GM18526 (cell line): ENCODE measurements around the gene CYB561A3.

Experiments
- POLR2A ChIP-seq: IDR thresholded peaks from 3 replicates; pipeline ENCODE4 v1.6.1; 2011; ENCODE audit not compliant: insufficient read length; ENCODE audit errors: extremely low read depth

The CYB561A3 gene

DNA sequence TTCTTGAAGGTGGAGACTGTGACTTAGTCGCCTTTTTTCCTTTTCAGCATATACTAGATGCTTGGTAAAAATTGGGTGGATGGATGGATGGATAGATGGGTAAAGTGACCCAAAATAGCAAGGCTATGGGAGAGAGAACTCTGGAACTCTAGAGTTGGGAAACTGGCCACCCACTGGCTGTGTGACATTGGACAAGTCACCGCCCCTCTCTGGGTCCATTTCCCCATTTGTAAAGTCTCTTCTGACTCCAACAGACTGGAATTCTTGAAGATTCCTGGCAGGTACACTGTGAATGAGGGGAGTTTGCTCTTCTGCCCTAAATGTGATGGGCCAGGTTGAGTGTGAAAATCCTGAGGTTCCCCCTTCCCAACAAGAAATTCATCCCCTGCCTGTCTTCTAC is 20.7 kb downstream of the CYB561A3 start:
- no peak for TF ChIP-seq POLR2A

DNA sequence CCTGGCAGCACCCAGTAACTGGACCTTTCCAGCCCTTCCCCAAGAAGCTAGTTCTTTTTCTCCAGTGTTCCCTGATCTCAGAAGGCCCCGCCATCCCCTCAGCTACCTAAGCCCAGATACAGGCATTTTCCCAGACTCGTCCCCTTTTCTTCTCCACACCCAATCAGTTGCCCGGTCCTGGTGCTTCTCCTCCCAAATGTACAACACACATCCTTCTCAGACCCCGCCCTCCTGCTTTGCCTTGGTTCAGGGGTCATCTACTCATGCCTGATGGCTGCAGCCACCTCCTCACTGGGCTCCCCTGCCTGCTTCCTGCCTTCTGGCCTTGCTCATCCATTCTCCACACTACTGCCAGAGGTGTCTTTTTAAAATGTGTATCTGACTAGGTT is 22.2 kb downstream of the CYB561A3 start:
- no peak for TF ChIP-seq POLR2A

DNA sequence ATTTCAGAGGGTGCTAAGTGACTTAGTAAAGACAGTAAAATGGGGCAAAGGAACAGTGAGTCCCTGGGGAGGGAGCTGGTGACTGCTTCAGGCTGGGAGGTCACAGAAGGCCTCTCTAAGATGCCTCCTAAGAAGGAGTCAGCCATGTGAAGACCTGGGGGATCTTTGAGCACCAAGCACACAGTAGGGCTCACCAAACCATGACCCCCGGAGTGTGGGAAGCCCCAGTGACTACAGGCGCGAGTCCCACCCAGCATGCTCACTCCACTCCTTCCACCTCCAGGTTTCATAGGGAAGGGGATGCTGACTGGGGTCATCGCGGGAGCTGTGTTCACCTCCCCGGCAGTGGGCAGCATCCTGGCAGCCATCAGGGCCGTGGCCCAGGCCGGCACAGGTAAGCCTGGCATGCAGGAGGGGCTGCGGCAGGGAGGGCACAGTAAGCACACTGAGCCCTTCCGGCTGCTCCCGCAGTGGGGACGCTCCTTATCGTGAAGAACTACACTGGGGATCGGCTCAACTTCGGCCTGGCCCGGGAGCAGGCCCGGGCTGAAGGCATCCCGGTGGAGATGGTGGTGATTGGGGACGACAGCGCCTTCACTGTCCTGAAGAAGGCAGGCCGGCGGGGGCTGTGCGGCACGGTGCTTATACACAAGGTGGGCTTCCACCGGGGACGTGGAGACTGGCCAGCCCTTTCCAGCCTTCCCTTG is 22.7 kb downstream of the CYB561A3 start:
- TF ChIP-seq POLR2A, result no peak

DNA sequence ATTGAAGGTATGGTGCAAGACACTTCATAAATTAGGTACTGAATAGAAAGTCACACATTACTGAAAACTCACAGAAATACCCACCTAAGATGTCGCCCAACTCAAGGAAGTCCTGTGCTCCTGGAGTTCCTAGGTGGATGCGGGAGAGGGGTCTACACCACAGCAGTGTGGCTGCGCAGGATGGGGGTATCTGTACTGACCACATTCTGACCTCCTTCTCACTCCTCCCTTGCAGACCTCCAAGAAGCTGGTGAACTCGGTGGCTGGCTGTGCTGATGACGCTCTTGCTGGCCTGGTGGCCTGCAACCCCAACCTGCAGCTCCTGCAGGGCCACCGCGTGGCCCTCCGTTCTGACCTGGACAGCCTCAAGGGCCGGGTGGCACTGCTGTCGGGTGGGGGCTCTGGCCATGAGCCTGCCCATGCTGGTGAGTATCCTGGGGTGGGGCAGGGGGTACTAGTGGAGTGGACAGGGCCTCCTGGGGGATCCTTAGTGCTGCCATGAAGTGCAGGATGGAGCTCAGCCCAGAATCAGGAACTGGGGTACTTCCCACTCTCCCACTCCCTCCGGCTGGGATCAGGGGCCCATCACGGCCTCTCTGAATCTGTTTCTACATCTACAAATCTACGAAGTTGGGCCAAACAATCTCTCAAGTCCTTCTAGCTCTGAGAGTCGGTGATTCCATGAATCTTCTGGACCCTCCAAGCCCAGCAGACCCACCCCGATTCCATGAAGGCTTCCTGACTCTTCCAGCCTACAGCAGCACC is 23.8 kb downstream of the CYB561A3 start:
- TF ChIP-seq POLR2A, result no peak

DNA sequence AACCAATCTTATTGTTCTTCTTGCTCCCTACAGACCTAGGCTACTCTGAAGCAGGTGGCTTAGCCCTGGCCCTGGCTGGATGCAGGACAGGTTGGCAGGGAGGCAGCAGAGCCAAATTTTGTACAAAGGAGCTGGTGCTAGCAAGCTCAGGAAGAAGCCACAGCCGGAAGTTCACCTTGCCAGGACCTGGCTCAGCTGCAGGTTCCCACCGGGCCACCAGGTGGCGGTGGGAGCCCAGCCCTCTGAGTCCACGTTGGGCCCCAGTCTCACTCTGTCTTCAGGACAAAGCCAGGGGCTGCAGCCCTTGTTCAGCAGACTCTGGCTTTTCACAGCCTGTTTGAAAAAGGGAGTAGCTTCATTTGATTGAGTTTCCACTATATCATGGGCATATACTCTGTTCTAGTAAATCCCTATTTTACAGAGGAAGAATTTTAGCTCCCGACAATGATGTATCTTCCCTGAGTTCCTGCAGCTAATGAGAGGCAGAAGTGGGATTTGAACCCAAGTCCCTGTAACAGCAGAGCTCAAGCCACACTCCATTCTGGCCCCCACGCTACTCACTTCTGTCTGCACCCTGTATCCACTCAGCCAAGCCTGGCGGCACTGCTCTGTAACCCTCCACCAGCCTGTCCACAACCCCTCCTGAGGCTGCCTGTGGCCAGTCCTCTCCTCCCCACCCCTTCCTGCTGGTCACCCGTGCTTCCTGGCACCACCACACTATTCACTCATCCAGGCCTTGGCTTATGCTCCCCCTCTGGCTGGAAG is 25.3 kb downstream of the CYB561A3 start:
- no peak for TF ChIP-seq POLR2A

DNA sequence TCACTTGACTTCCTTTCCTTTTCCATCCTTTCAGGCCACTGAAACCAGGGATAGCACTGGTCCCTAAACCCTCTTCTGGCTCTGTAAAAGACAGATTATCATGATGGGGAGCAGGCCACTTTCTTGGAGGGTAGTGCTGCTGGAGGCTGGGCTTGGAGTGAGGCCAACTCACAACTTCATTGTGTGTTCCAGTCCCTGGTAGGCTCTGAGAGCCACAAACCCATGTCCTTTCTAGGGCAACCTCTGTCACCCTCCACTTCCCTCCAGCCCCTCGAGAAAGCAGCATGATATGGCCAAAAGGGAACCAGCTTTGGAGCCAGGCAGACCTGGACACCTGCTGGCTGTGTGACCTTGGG is 26.3 kb downstream of the CYB561A3 start:
- no peak for TF ChIP-seq POLR2A

DNA sequence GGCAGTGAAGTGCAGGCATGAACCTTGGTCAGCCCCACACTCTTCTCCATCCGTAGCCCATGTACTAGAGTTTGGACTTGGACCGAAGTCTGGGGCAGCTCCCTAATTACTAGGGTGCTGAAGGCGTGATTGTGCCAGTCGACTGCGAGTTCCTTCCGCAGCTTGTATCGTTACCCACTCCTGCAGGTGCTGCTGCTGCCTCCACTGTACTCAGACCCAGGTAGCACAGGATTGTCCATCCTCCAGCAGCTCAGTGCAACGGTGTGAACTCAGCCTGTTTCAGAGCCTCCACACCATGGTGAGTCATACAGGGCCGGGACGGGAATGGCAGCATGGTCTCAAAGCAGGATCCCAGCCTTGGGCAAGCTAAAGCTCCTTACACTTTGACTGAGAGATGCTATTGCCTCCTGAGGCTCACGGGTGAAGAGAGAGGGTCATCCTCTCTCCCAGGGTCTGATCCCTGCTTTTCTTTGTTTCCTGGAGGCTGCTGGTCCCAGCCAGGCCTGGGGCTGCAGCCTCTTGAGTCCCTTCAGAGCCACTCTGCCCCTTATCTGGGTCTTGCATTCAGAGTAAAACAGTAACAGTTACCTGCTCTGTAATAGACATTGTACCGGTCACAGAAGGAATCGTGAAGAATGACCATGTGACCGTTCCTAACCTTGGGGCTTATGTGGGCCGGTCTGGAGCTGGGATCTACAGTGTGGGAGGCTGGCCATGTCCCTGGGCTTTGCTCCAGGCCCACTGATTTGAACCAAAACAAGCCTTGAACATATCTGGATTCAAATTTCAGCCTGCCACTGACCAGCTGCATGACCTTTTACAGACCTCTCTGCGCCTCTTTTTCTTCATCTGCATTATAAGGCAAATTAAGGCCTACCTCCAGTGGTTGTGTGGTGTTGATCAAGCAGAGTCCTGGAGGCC is 27.0 kb downstream of the CYB561A3 start:
- no peak for TF ChIP-seq POLR2A

DNA sequence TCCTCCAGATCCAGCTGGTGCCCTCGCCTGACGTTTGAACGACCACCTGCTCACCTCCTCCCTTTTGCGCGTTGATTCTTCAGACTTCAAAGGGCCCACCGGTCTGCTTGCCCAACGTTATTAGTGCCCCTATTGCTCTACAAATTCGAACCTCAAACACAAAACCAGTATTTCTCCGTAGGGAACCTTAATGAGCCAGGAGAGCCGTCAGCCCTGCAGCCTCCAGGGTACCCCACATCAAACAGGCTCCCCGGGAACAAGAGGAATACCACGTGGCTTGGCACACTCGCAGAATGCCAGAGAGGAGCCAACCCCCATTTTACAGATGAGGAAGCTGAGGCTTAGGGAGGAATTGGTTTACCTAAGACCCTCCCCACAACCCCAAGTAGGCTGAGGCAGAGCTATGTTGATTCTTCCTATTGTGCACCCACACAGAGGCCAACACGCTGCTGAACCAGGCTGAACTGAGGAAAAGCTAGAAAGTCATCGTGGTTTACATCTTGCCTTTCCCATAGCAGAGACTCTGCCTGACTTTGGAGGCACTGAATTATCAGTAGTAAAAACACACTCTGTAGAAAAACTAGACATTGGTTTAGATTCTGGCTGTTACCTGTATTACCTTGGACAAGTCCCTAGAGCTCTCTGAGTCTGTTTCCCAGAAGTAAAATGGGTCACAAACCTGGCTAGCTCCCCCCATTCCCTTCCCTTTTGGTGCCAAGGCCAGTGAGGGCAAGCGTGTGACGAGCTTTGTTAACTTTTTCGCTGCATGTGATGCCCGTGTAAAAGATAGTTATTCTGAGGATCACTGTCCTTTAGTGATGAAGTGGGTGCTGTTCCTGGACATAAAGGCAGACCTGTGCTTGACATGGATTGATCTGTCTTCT is 27.9 kb downstream of the CYB561A3 start:
- no peak for TF ChIP-seq POLR2A

DNA sequence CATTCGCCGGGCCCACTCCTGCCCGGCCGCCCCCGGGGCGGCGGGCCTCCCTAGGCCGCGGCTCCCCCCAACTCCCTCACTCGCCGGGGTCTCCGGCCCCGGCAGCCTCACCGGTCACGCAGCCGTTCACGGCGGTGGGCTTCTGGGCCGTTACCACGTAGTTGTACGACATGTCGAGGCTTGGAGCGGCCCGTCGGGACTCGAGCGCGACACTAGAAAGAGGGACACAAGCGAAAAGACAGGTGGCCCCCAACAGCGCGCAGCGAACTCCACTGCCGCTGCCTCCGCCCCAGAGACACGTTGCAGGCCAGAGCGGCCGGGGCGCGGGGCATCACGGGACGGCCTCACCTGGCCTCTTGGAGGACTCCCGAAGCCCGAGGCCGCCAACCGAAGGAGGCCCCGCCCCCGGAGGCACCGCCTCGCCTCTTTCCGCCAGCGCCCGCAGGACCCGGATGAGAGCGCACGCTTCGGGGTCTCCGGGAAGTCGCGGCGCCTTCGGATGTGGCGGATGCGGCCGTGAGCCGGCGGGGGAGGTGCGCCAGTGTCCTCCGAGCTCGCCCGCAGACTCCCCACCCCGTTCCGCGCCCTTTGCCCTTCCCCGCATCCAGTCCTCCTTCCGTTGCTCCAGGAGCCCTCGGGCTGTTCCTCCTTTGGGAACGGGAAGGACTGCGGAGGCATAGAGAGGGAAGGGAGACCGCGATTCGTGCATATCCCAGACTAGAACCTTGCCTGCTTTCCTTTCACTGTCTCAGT is 28.7 kb downstream of the CYB561A3 start, which contains the start of the genes DDB1 and TKFC:
DDB1 (minus strand) TSS at position 309 of the 753 bp plus-strand sequence; CDS start at position 172, 137 bp downstream.
TKFC (plus strand) TSS at position 432 of the 753 bp plus-strand sequence. CDS start 1,501 bp downstream, outside the sequence.
- peak; percentile 94 for TF ChIP-seq POLR2A

DNA sequence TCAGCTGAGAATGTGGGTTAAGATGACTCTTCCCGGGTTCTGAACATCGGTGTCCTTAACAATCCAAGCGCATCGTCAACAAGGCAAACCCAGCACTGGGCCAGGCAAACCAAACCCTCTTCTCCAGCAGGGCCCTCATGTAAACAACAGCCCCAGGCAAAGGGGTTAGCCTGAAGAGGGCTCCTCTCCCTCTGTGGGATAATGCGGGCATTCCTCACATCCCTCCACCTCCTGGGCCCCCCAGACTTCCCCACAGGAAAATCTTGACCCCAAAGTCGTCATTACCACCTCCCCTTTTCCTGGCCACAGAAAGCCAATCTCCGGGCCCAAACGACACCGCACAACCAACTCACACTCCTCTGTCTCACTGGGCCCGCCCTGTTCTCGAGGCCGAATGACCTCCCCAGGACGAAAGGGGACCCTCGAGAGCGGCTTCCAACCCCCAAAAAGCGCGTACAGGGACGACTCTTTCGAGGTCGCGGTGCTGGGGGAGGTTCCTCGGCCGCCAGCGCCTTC is 29.3 kb downstream of the CYB561A3 start:
- no peak for TF ChIP-seq POLR2A

DNA sequence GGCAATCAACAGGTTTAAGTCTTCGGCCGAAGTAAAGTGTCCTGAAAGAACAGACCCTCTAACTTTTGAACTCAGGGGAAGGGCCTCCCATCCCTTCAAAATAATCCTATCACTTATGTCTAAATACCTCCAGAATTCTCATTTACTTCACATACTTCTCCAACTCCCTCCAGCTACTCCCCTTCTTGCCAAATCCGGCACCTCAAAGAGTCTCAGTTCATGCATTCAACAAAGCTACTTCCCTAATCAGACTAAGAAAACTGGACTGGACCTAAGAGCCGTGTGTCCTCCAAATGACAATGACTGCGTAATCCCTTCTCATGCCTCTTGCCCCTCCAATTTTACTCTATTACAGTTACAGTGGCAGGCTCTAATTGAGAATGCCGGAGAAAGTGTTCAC is 30.0 kb downstream of the CYB561A3 start:
- no peak for TF ChIP-seq POLR2A

DNA sequence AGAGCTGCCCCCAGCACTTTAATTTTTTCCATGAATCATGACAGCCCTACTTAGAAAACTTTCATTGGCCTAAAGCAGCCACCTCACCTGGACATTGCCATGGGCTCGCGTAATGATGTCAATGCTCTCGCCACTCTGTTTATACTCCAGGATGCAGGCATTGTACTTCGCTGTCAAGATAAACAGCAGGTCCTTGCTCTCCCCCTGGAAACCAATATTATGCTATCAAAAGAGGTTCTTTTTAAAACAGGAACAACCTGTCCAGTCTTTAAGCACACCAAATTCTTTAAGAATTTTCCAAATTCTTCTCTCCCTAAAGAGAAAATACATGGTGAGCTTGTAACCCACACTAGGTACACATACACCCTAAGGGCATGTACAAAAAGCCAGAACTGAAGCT is 31.8 kb downstream of the CYB561A3 start:
- no peak for TF ChIP-seq POLR2A

DNA sequence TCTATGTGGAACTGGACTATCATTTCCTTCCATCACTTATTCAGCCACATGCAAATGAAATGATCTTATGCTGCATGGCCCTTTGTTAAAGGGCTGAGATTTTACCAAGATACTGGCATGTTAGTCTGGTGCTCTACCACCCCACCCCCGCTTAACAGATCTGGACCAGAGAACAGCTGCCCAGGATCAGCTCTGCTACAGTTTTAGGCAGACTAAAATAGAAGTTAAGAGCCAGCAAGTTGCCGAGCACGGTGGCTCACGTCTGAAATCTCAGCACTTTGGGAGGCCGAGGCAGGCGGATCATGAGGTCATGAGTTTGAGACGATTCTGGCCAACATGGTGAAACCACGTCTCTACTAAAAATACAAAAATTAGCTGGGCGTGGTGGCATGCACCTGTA is 33.3 kb downstream of the CYB561A3 start:
- TF ChIP-seq POLR2A, result no peak

DNA sequence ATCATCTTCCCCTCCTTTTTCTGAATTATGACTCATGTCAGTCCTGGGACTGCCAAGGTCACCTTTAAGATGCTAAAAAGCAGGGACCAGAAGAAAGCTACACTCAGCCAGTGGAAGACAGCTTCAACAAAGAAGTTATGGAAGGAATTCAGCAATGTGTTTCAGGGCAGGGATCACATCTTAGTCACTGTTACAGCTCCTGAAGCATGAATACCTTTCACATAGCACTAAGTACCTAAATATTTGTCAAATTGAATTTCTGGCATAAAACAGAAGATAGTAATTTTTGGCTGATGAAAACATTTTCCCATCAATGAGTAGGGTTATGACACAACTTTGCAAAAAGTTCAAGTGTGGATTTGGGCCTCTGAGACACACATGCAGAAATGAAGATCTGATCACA is 34.0 kb downstream of the CYB561A3 start:
- no peak for TF ChIP-seq POLR2A
